Stimulated activated CD4-positive, alpha-beta T cell treated with anti-CD3 and anti-CD28 coated beads, TNF-alpha, amount 100 ng/mL, for 1 hour (primary cell): ENCODE results near the gene DLEC1.

Experiments
- DNase-seq, 3 donors: peaks; one replicate each; pipeline ENCODE4 v3.0.0-alpha.2; 2020; ENCODE audit warnings: low read depth in 3 of 3, low spot score in 1 of 3

Gene DLEC1

GRCh38 chr3:38105525-38105924 lies 66.5 kb downstream of the DLEC1 start:
- DNase-seq: no peak

- DNase-seq: no peak
These were observed 69.1 kb downstream of the DLEC1 start for GRCh38 chr3:38107911-38108648.

GRCh38 chr3:38108649-38109579 lies 69.9 kb downstream of the DLEC1 start:
- DNase-seq: no peak

GRCh38 chr3:38109580-38110313 lies 70.7 kb downstream of the DLEC1 start:
- DNase-seq: no peak

- no peak for DNase-seq
These were observed 71.5 kb downstream of the DLEC1 start for GRCh38 chr3:38110314-38111050.

- no peak for DNase-seq
These were observed 72.2 kb downstream of the DLEC1 start for GRCh38 chr3:38111201-38111600.

GRCh38 chr3:38111696-38112377 lies 72.8 kb downstream of the DLEC1 start:
- no peak for DNase-seq

- no peak for DNase-seq
These were observed 73.4 kb downstream of the DLEC1 start for GRCh38 chr3:38112378-38112761.

GRCh38 chr3:38114052-38114874 lies 75.3 kb downstream of the DLEC1 start:
- no peak for DNase-seq

GRCh38 chr3:38114875-38115644 lies 76.1 kb downstream of the DLEC1 start:
- DNase-seq: no peak

GRCh38 chr3:38115645-38116427 lies 76.8 kb downstream of the DLEC1 start:
- no peak for DNase-seq

GRCh38 chr3:38116471-38117162 lies 77.6 kb downstream of the DLEC1 start:
- DNase-seq: no peak

GRCh38 chr3:38117163-38117716 lies 78.2 kb downstream of the DLEC1 start:
- DNase-seq: no peak

GRCh38 chr3:38117748-38118420 lies 78.9 kb downstream of the DLEC1 start:
- DNase-seq: peak; percentile 36 to 67 (median 39)

GRCh38 chr3:38118421-38119247 lies 79.6 kb downstream of the DLEC1 start:
- DNase-seq: no peak

GRCh38 chr3:38119248-38119544 lies 80.2 kb downstream of the DLEC1 start:
- no peak for DNase-seq
